ENCODE data around the gene EIF4B. TPM values are rescaled to one million over a fixed set of nuclear protein-coding genes. Genes with fewer than 3 reads are reported as not detected.
A peak's percentile ranks its signal among the peaks of the same experiment; 100 is the strongest.

Gene EIF4B
- total and polyA plus RNA-seq, 2 of the 13 experiments (the other 11 are each of a cell fraction or from before 2014, with no cell fraction given) = 416 to 548 TPM

GRCh38 chr12:53051058-53051880, 45.0 kb downstream of the EIF4B start (continued):
- no peak for TF ChIP-seq ZNF407 (CRISPR knock-in tag; IDR thresholded peaks at IDR 0.05; ENCODE audit: not compliant biosample characterization)
- no peak for TF ChIP-seq NR1H2 (CRISPR knock-in tag; IDR thresholded peaks at IDR 0.05; ENCODE audit: borderline replicate concordance, low read depth)
- no peak for TF ChIP-seq ZNF652 (CRISPR knock-in tag; IDR thresholded peaks at IDR 0.05; ENCODE audit: borderline replicate concordance, low read depth)
- TF ChIP-seq NFRKB (IDR thresholded peaks at IDR 0.05) = no peak
- TF ChIP-seq ZFP36 (IDR thresholded peaks at IDR 0.05; ENCODE audit: borderline replicate concordance, low read depth, low read length, partially characterized antibody) = no peak
- TF ChIP-seq RFX3 (CRISPR knock-in tag; IDR thresholded peaks at IDR 0.05) = no peak
- 0 out of 2 replicates have a peak, but pooled peaks have one; percentile 66 for TF ChIP-seq HBP1 (CRISPR knock-in tag; IDR thresholded peaks at IDR 0.05; ENCODE audit: low read depth)
- TF ChIP-seq MBNL3 (CRISPR knock-in tag; conservative IDR thresholded peaks at IDR 0.05) = no peak
- TF ChIP-seq ZNF782 (CRISPR knock-in tag; IDR thresholded peaks at IDR 0.05; ENCODE audit: borderline replicate concordance) = no peak
- no peak for TF ChIP-seq HOXA7 (CRISPR knock-in tag; IDR thresholded peaks at IDR 0.05)
- TF ChIP-seq RBM39 (IDR thresholded peaks at IDR 0.05; ENCODE audit: low read depth, low read length, poor library complexity, severe bottlenecking) = no peak
- peak; percentile 68 for TF ChIP-seq HDAC2 (CRISPR knock-in tag; IDR thresholded peaks at IDR 0.05)
- TF ChIP-seq EZH2 (conservative IDR thresholded peaks at IDR 0.05; ENCODE audit: low read depth, low read length) = no peak
- peak; percentile 99 for TF ChIP-seq ZNF687 (CRISPR knock-in tag; IDR thresholded peaks at IDR 0.05)
- TF ChIP-seq ARHGAP35 (CRISPR knock-in tag; IDR thresholded peaks at IDR 0.05; ENCODE audit: borderline replicate concordance) = no peak
